SK-N-SH (cell line): Measurements from ENCODE around the gene CDH13. TPM values are rescaled to one million over a fixed set of nuclear protein-coding genes. Genes with fewer than 3 reads are reported as not detected.
A peak's percentile ranks its signal among the peaks of the same experiment; 100 is the strongest.

Source experiments
- CTCF ChIA-PET: fragments of 300-600, 350-600 bp; formaldehyde crosslinking; extraction: SDS; loops from one replicate; lab custom pipeline; 2021; lab: Yijun Ruan, JAX
- POLR2A ChIA-PET: fragments of 350-600 bp; sonication (Branson Sonifier 250); formaldehyde crosslinking; extraction: SDS; loops from one replicate; lab custom pipeline; 2020; ENCODE audit warnings: antibody characterized with exemption, inconsistent platforms; lab: Yijun Ruan, JAX
- DNase-seq: peaks from one replicate; pipeline ENCODE4 v3.0.0; 2012
- H2AFZ ChIP-seq: fragments of 200-600 bp; sonication (generic); 2 replicates; pipeline ENCODE4 v1.8.1; 2016; ENCODE audit warnings: antibody characterized with exemption, mild to moderate bottlenecking, low read depth
- H3F3A ChIP-seq: fragments of 200-600 bp; sonication (generic); replicated peaks from 2 replicates; pipeline ENCODE3; 2016; ENCODE audit warnings: antibody characterized with exemption, mild to moderate bottlenecking; ENCODE audit not compliant: insufficient read depth
- H3K27ac ChIP-seq, 2 experiments: fragments of 200-500 bp in 1 of 2; fragments of 200-600 bp in 1 of 2; sonication (Bioruptor generic) in 1 of 2; sonication (generic), shearing (Covaris generic) in 1 of 2; 2 replicates each; pipeline versions ENCODE4 v1.5.1 to v1.6.1; 2014 to 2016; ENCODE audit warnings: low read depth in 2 of 2, inconsistent platforms in 1 of 2, low read length in 1 of 2, mild to moderate bottlenecking in 1 of 2, mixed read lengths in 1 of 2
- H3K27me3 ChIP-seq: fragments of 200-600 bp; sonication (generic), shearing (Covaris generic); 2 replicates; pipeline ENCODE4 v1.6.1; 2016; ENCODE audit warnings: mixed run types; ENCODE audit not compliant: insufficient read depth
- H3K36me3 ChIP-seq, 2 experiments: fragments of 200-500 bp in 1 of 2; fragments of 200-600 bp in 1 of 2; sonication (Bioruptor generic) in 1 of 2; sonication (generic) in 1 of 2; replicated peaks in 1 of 2; 2 replicates each; pipeline versions ENCODE3 to v1.5.1; 2014 to 2016; ENCODE audit warnings: low read length in 1 of 2, mild to moderate bottlenecking in 1 of 2; ENCODE audit not compliant: insufficient read depth in 2 of 2, control insufficient read depth in 1 of 2
- H3K4me1 ChIP-seq, 2 experiments: fragments of 200-500 bp in 1 of 2; fragments of 200-600 bp in 1 of 2; sonication (Bioruptor generic) in 1 of 2; sonication (generic), shearing (Covaris generic) in 1 of 2; 2 replicates each; pipeline versions ENCODE4 v1.5.1 to v1.6.1; 2014 to 2016; ENCODE audit warnings: low read depth in 1 of 2, low read length in 1 of 2, mixed run types in 1 of 2; ENCODE audit not compliant: insufficient read depth in 2 of 2, control insufficient read depth in 1 of 2
- H3K4me2 ChIP-seq: fragments of 200-600 bp; sonication (generic), shearing (Covaris generic); 2 replicates; pipeline ENCODE4 v1.6.1; 2017; ENCODE audit warnings: mixed run types
- H3K4me3 ChIP-seq, 2 experiments: fragments of 200-500 bp in 1 of 2; fragments of 200-600 bp in 1 of 2; sonication (Bioruptor generic) in 1 of 2; sonication (generic), shearing (Covaris generic) in 1 of 2; 2 replicates each; pipeline versions ENCODE4 v1.5.1 to v1.8.1; 2014 to 2016; ENCODE audit warnings: low read depth in 2 of 2, inconsistent platforms in 1 of 2, low read length in 1 of 2, mild to moderate bottlenecking in 1 of 2, mixed read lengths in 1 of 2, moderate library complexity in 1 of 2
- H3K79me2 ChIP-seq: fragments of 200-600 bp; sonication (generic); 2 replicates; pipeline ENCODE4 v1.8.1; 2017; ENCODE audit warnings: mild to moderate bottlenecking; ENCODE audit not compliant: insufficient read depth
- H3K9ac ChIP-seq: fragments of 200-600 bp; sonication (generic); 2 replicates; pipeline ENCODE4 v1.6.1; 2017; ENCODE audit warnings: mixed run types
- H3K9me2 ChIP-seq: fragments of 200-600 bp; sonication (generic); 2 replicates; pipeline ENCODE4 v1.6.1; 2017; ENCODE audit warnings: mixed run types
- H3K9me3 ChIP-seq: fragments of 200-600 bp; sonication (generic); 2 replicates; pipeline ENCODE4 v1.6.1; 2017; ENCODE audit warnings: mixed run types, mild to moderate bottlenecking, moderate library complexity
- H4K20me1 ChIP-seq: fragments of 200-600 bp; sonication (generic); 2 replicates; pipeline ENCODE4 v1.6.1; 2017; ENCODE audit warnings: mild to moderate bottlenecking, mixed run types; ENCODE audit not compliant: insufficient read depth
- CTCF ChIP-seq: fragments of 200-600 bp; sonication (generic); IDR thresholded peaks from 2 replicates; pipeline ENCODE4 v1.6.1; 2017; ENCODE audit warnings: antibody characterized with exemption, mild to moderate bottlenecking, moderate library complexity
- FOXM1 ChIP-seq: IDR thresholded peaks from 2 replicates; pipeline ENCODE4 v1.4.0; 2012; ENCODE audit warnings: low read depth, mild to moderate bottlenecking
- MAX ChIP-seq: IDR thresholded peaks from 2 replicates; pipeline ENCODE4 v1.4.0; 2012; ENCODE audit warnings: low read depth
- MXI1 ChIP-seq: IDR thresholded peaks from 2 replicates; pipeline ENCODE4 v1.6.1; 2012; ENCODE audit warnings: mild to moderate bottlenecking, low read depth, low read length, improper control_type of control experiment
- RAD21 ChIP-seq: IDR thresholded peaks from 2 replicates; pipeline ENCODE4 v1.6.1; 2012; ENCODE audit warnings: mild to moderate bottlenecking, low read length
- RFX5 ChIP-seq: IDR thresholded peaks from 2 replicates; pipeline ENCODE4 v1.6.1; 2012; ENCODE audit warnings: mild to moderate bottlenecking, improper control_type of control experiment, low read length
- SIN3A ChIP-seq: IDR thresholded peaks from 2 replicates; pipeline ENCODE4 v1.6.1; 2012; ENCODE audit warnings: low read depth, mild to moderate bottlenecking, low read length, moderate library complexity, borderline replicate concordance
- SMC3 ChIP-seq: IDR thresholded peaks from 2 replicates; pipeline ENCODE4 v1.6.1; 2012; ENCODE audit warnings: low read depth, low read length, improper control_type of control experiment
- TAF1 ChIP-seq: IDR thresholded peaks from 2 replicates; pipeline ENCODE4 v1.6.1; 2012; ENCODE audit warnings: low read depth, mild to moderate bottlenecking, low read length, moderate library complexity, borderline replicate concordance
- ZBTB33 ChIP-seq: IDR thresholded peaks from 2 replicates; pipeline ENCODE4 v1.4.0; 2012; ENCODE audit warnings: low read depth, borderline replicate concordance
- WGBS: methylation state at CpG from one replicate; pipeline ENCODE4 v1.1.6; 2017; ENCODE audit warnings: low lambda C conversion rate; 5-methylcytosine and 5-hydroxymethylcytosine counted together
- polyA plus RNA-seq, 3 experiments: library from polyadenylated mRNA; depleted of rRNA; stranded (reverse); fragments of >200 nt; gene quantifications; 2 replicates each; pipeline ENCODE4 v1.2.3, GENCODE V29; 2012

The CDH13 gene
- polyA plus RNA-seq (2012; rRNA removed) = 93.0 and 107 TPM in 2 replicates
- 68.6 and 78.0 TPM in 2 replicates for polyA plus RNA-seq (2012; cell fraction: cytosol; rRNA removed)
- 53.7 and 78.7 TPM in 2 replicates for polyA plus RNA-seq (2012; cell fraction: nucleus; rRNA removed)

- Histone ChIP-seq H3K79me2 (peaks cover 34% of the 10 kb centered on the region; the same call in 1 of the 2 replicates), H2AFZ (peak within 1 kb of the TSS; percentile 75), H3K27ac (peak within 1 kb of the TSS in 1 of 2 experiments; percentile 86; a peak in 2 of 4 replicates), H3F3A (peaks cover 31% of the 10 kb centered on the region), H3K9me3 (no peaks in the 10 kb centered on the region), H3K4me3 (peak within 1 kb of the TSS; percentile 61 to 79), H3K4me2 (peak within 1 kb of the TSS; percentile 99), H3K9me2 (no peaks in the 10 kb centered on the region), H4K20me1 (no peaks in the 10 kb centered on the region), H3K27me3 (peaks cover 13% of the 10 kb centered on the region; the same call in 1 of the 2 replicates), H3K36me3 (no peaks in the 10 kb centered on the region), H3K9ac (peak within 1 kb of the TSS; percentile 82), H3K4me1 (peaks cover 0 to 15% of the 10 kb centered on the region in 2 experiments; a peak in 2 of 4 replicates)
- CTCF ChIA-PET = no interaction called here
- POLR2A ChIA-PET = no interaction called here
- WGBS = 10% methylated on average over 26 of the region's 39 CpGs
- no peak for DNase-seq
- TF ChIP-seq TAF1 (peak; percentile 54; the same call in 1 of the 2 replicates), MAX (peak; percentile 14; the same call in 1 of the 2 replicates), SMC3 (no peak), FOXM1 (no peak), SIN3A (no peak), RFX5 (no peak), MXI1 (no peak)
Observed at GRCh38 chr16:82626791-82627261, at the start of gene CDH13. Gene CDH13, plus strand, starts transcription at chr16:82626969.

- POLR2A ChIA-PET = no interaction called here
- no peaks in the 10 kb centered on the region for H3K9me2 ChIP-seq
- H3K4me1 ChIP-seq = no peaks in the 10 kb centered on the region
- H3K36me3 ChIP-seq = no peaks in the 10 kb centered on the region
- no peak overlapping the region for H3K4me2 ChIP-seq
- H3K79me2 ChIP-seq = no peaks in the 10 kb centered on the region
- no peak overlapping the region for H3K4me3 ChIP-seq
- CTCF ChIA-PET = interaction anchor here (0.9 to 2.3 kb wide), 3 partner anchors 212 to 331 kb away, joined by 3 to 15 read pairs (median 4); no protein-coding TSS in a partner anchor
- no peak overlapping the region for H3K27ac ChIP-seq
- no peaks in the 10 kb centered on the region for H4K20me1 ChIP-seq
- no peaks in the 10 kb centered on the region for H3K9me3 ChIP-seq
- no peaks in the 10 kb centered on the region for H3K27me3 ChIP-seq
- no peaks in the 10 kb centered on the region for H3F3A ChIP-seq
- peak; percentile 22 for DNase-seq
- H2AFZ ChIP-seq = no peak overlapping the region
- no peak for TF ChIP-seq ZBTB33
- TF ChIP-seq RAD21 = peak; percentile 64
- TF ChIP-seq SMC3 = peak; percentile 41; the same call in 1 of the 2 replicates
- peak; percentile 45 for TF ChIP-seq CTCF
- no peak overlapping the region for H3K9ac ChIP-seq
- under 1% methylated on average over 7 of the region's 7 CpGs for WGBS
Observed at GRCh38 chr16:82580298-82580890, 46.4 kb upstream of the CDH13 start.
